Femur (tissue), 1 donor: Measurements from ENCODE around the gene FRS2.

Experiments
- DNase-seq: peaks from one replicate; pipeline ENCODE4 v3.0.0-alpha.2; 2017

The FRS2 gene

GRCh38 chr12:69502345-69503081, 32.3 kb downstream of the FRS2 start:
- no peak for DNase-seq

- no peak for DNase-seq
These were observed 37.9 kb downstream of the FRS2 start for GRCh38 chr12:69508091-69508490.

- DNase-seq = no peak
These were observed 38.4 kb downstream of the FRS2 start for GRCh38 chr12:69508621-69509020.

- no peak for DNase-seq
These were observed 39.1 kb downstream of the FRS2 start for GRCh38 chr12:69509308-69509736.

- DNase-seq = no peak
These were observed 40.0 kb downstream of the FRS2 start for GRCh38 chr12:69509904-69510827.

GRCh38 chr12:69511016-69511415, 40.8 kb downstream of the FRS2 start:
- DNase-seq = no peak

GRCh38 chr12:69511469-69512267, 41.5 kb downstream of the FRS2 start:
- DNase-seq = no peak

- DNase-seq = no peak
These were observed 42.6 kb downstream of the FRS2 start for GRCh38 chr12:69512820-69513219.

- DNase-seq = no peak
These were observed 43.1 kb downstream of the FRS2 start for GRCh38 chr12:69513297-69513696.

GRCh38 chr12:69514111-69514510, 43.9 kb downstream of the FRS2 start:
- DNase-seq = no peak

- no peak for DNase-seq
These were observed 44.7 kb downstream of the FRS2 start for GRCh38 chr12:69514845-69515244.

GRCh38 chr12:69515394-69515930, 45.3 kb downstream of the FRS2 start:
- DNase-seq = no peak

GRCh38 chr12:69516950-69517349, 46.8 kb downstream of the FRS2 start:
- no peak for DNase-seq

- no peak for DNase-seq
These were observed 47.2 kb downstream of the FRS2 start for GRCh38 chr12:69517406-69517805.

- no peak for DNase-seq
These were observed 49.7 kb downstream of the FRS2 start for GRCh38 chr12:69519871-69520270.

- no peak for DNase-seq
These were observed 53.5 kb downstream of the FRS2 start for GRCh38 chr12:69523433-69524330.

- no peak for DNase-seq
These were observed 54.1 kb downstream of the FRS2 start for GRCh38 chr12:69524331-69524630.

GRCh38 chr12:69524755-69525469, 54.7 kb downstream of the FRS2 start:
- no peak for DNase-seq

- DNase-seq = no peak
These were observed 57.5 kb downstream of the FRS2 start for GRCh38 chr12:69527506-69528272.

GRCh38 chr12:69529021-69529420, 58.8 kb downstream of the FRS2 start:
- DNase-seq = no peak

GRCh38 chr12:69533844-69534243, 63.7 kb downstream of the FRS2 start:
- DNase-seq = no peak
